SK-N-SH (cell line): ENCODE measurements around the gene EME2. TPM values are rescaled to one million over a fixed set of nuclear protein-coding genes. Genes with fewer than 3 reads are reported as not detected.
A peak's percentile ranks its signal among the peaks of the same experiment; 100 is the strongest.

Experiments
- CTCF ChIA-PET: fragments of 300-600, 350-600 bp; formaldehyde crosslinking; extraction: SDS; loops from one replicate; lab custom pipeline; 2021; lab: Yijun Ruan, JAX
- POLR2A ChIA-PET: fragments of 350-600 bp; sonication (Branson Sonifier 250); formaldehyde crosslinking; extraction: SDS; loops from one replicate; lab custom pipeline; 2020; ENCODE audit warnings: antibody characterized with exemption, inconsistent platforms; lab: Yijun Ruan, JAX
- DNase-seq: peaks from one replicate; pipeline ENCODE4 v3.0.0; 2012
- H2AFZ ChIP-seq: fragments of 200-600 bp; sonication (generic); 2 replicates; pipeline ENCODE4 v1.8.1; 2016; ENCODE audit warnings: antibody characterized with exemption, mild to moderate bottlenecking, low read depth
- H3F3A ChIP-seq: fragments of 200-600 bp; sonication (generic); replicated peaks from 2 replicates; pipeline ENCODE3; 2016; ENCODE audit warnings: antibody characterized with exemption, mild to moderate bottlenecking; ENCODE audit not compliant: insufficient read depth
- H3K27ac ChIP-seq, 2 experiments: fragments of 200-500 bp in 1 of 2; fragments of 200-600 bp in 1 of 2; sonication (Bioruptor generic) in 1 of 2; sonication (generic), shearing (Covaris generic) in 1 of 2; 2 replicates each; pipeline versions ENCODE4 v1.5.1 to v1.6.1; 2014 to 2016; ENCODE audit warnings: low read depth in 2 of 2, inconsistent platforms in 1 of 2, low read length in 1 of 2, mild to moderate bottlenecking in 1 of 2, mixed read lengths in 1 of 2
- H3K27me3 ChIP-seq: fragments of 200-600 bp; sonication (generic), shearing (Covaris generic); 2 replicates; pipeline ENCODE4 v1.6.1; 2016; ENCODE audit warnings: mixed run types; ENCODE audit not compliant: insufficient read depth
- H3K36me3 ChIP-seq, 2 experiments: fragments of 200-500 bp in 1 of 2; fragments of 200-600 bp in 1 of 2; sonication (Bioruptor generic) in 1 of 2; sonication (generic) in 1 of 2; replicated peaks in 1 of 2; 2 replicates each; pipeline versions ENCODE3 to v1.5.1; 2014 to 2016; ENCODE audit warnings: low read length in 1 of 2, mild to moderate bottlenecking in 1 of 2; ENCODE audit not compliant: insufficient read depth in 2 of 2, control insufficient read depth in 1 of 2
- H3K4me1 ChIP-seq, 2 experiments: fragments of 200-500 bp in 1 of 2; fragments of 200-600 bp in 1 of 2; sonication (Bioruptor generic) in 1 of 2; sonication (generic), shearing (Covaris generic) in 1 of 2; 2 replicates each; pipeline versions ENCODE4 v1.5.1 to v1.6.1; 2014 to 2016; ENCODE audit warnings: low read depth in 1 of 2, low read length in 1 of 2, mixed run types in 1 of 2; ENCODE audit not compliant: insufficient read depth in 2 of 2, control insufficient read depth in 1 of 2
- H3K4me2 ChIP-seq: fragments of 200-600 bp; sonication (generic), shearing (Covaris generic); 2 replicates; pipeline ENCODE4 v1.6.1; 2017; ENCODE audit warnings: mixed run types
- H3K4me3 ChIP-seq, 2 experiments: fragments of 200-500 bp in 1 of 2; fragments of 200-600 bp in 1 of 2; sonication (Bioruptor generic) in 1 of 2; sonication (generic), shearing (Covaris generic) in 1 of 2; 2 replicates each; pipeline versions ENCODE4 v1.5.1 to v1.8.1; 2014 to 2016; ENCODE audit warnings: low read depth in 2 of 2, inconsistent platforms in 1 of 2, low read length in 1 of 2, mild to moderate bottlenecking in 1 of 2, mixed read lengths in 1 of 2, moderate library complexity in 1 of 2
- H3K79me2 ChIP-seq: fragments of 200-600 bp; sonication (generic); 2 replicates; pipeline ENCODE4 v1.8.1; 2017; ENCODE audit warnings: mild to moderate bottlenecking; ENCODE audit not compliant: insufficient read depth
- H3K9ac ChIP-seq: fragments of 200-600 bp; sonication (generic); 2 replicates; pipeline ENCODE4 v1.6.1; 2017; ENCODE audit warnings: mixed run types
- H3K9me2 ChIP-seq: fragments of 200-600 bp; sonication (generic); 2 replicates; pipeline ENCODE4 v1.6.1; 2017; ENCODE audit warnings: mixed run types
- H3K9me3 ChIP-seq: fragments of 200-600 bp; sonication (generic); 2 replicates; pipeline ENCODE4 v1.6.1; 2017; ENCODE audit warnings: mixed run types, mild to moderate bottlenecking, moderate library complexity
- H4K20me1 ChIP-seq: fragments of 200-600 bp; sonication (generic); 2 replicates; pipeline ENCODE4 v1.6.1; 2017; ENCODE audit warnings: mild to moderate bottlenecking, mixed run types; ENCODE audit not compliant: insufficient read depth
- CHD2 ChIP-seq: fragments of 150-350 bp; IDR thresholded peaks from 2 replicates; pipeline ENCODE4 v1.6.1; 2018; ENCODE audit warnings: low read length; ENCODE audit not compliant: partially characterized antibody
- ELF1 ChIP-seq: IDR thresholded peaks from 2 replicates; pipeline ENCODE4 v1.4.0; 2012
- EP300 ChIP-seq, 2 experiments: IDR thresholded peaks; 2 replicates each; pipeline versions ENCODE4 v1.4.0 to v1.6.1; 2012; ENCODE audit warnings: borderline replicate concordance in 1 of 2, low read depth in 1 of 2, low read length in 1 of 2
- FOSL2 ChIP-seq: IDR thresholded peaks from 2 replicates; pipeline ENCODE4 v1.4.0; 2012; ENCODE audit warnings: low read depth, mild to moderate bottlenecking, moderate library complexity, borderline replicate concordance
- FOXJ3 ChIP-seq: sonication (generic); formaldehyde crosslinking; IDR thresholded peaks from 2 replicates; pipeline ENCODE4 v1.5.1; 2020; ENCODE audit warnings: mild to moderate bottlenecking, missing genetic modification reagents
- FOXM1 ChIP-seq: IDR thresholded peaks from 2 replicates; pipeline ENCODE4 v1.4.0; 2012; ENCODE audit warnings: low read depth, mild to moderate bottlenecking
- JUND ChIP-seq: IDR thresholded peaks from 2 replicates; pipeline ENCODE4 v1.4.0; 2012
- MEF2A ChIP-seq: IDR thresholded peaks from 2 replicates; pipeline ENCODE4 v1.4.0; 2012; ENCODE audit warnings: low read depth, borderline replicate concordance
- NFIC ChIP-seq: IDR thresholded peaks from 2 replicates; pipeline ENCODE4 v1.4.0; 2012; ENCODE audit warnings: borderline replicate concordance
- POLR2AphosphoS5 ChIP-seq: IDR thresholded peaks from 2 replicates; pipeline ENCODE4 v1.6.1; 2012; ENCODE audit warnings: low read depth, low read length
- RAD21 ChIP-seq: IDR thresholded peaks from 2 replicates; pipeline ENCODE4 v1.6.1; 2012; ENCODE audit warnings: mild to moderate bottlenecking, low read length
- TAF1 ChIP-seq: IDR thresholded peaks from 2 replicates; pipeline ENCODE4 v1.6.1; 2012; ENCODE audit warnings: low read depth, mild to moderate bottlenecking, low read length, moderate library complexity, borderline replicate concordance
- YY1 ChIP-seq: IDR thresholded peaks from 2 replicates; pipeline ENCODE4 v1.4.0; 2012; ENCODE audit warnings: low read depth, mild to moderate bottlenecking
- WGBS: methylation state at CpG from one replicate; pipeline ENCODE4 v1.1.6; 2017; ENCODE audit warnings: low lambda C conversion rate; 5-methylcytosine and 5-hydroxymethylcytosine counted together
- polyA plus RNA-seq, 3 experiments: library from polyadenylated mRNA; depleted of rRNA; stranded (reverse); fragments of >200 nt; gene quantifications; 2 replicates each; pipeline ENCODE4 v1.2.3, GENCODE V29; 2012
- TF ChIP-seq, protein P1 (sequence below): fragments of 150-350 bp; IDR thresholded peaks from 2 replicates; pipeline ENCODE4 v1.6.1; 2016; ENCODE audit warnings: mild to moderate bottlenecking, low read depth, low read length
- TF ChIP-seq, protein P2 (sequence below): IDR thresholded peaks from 2 replicates; pipeline ENCODE4; 2012

EME2 gene
- polyA plus RNA-seq, 1 of the 3 experiments (the other 2 are of a cell fraction), result 10.1 TPM

DNA sequence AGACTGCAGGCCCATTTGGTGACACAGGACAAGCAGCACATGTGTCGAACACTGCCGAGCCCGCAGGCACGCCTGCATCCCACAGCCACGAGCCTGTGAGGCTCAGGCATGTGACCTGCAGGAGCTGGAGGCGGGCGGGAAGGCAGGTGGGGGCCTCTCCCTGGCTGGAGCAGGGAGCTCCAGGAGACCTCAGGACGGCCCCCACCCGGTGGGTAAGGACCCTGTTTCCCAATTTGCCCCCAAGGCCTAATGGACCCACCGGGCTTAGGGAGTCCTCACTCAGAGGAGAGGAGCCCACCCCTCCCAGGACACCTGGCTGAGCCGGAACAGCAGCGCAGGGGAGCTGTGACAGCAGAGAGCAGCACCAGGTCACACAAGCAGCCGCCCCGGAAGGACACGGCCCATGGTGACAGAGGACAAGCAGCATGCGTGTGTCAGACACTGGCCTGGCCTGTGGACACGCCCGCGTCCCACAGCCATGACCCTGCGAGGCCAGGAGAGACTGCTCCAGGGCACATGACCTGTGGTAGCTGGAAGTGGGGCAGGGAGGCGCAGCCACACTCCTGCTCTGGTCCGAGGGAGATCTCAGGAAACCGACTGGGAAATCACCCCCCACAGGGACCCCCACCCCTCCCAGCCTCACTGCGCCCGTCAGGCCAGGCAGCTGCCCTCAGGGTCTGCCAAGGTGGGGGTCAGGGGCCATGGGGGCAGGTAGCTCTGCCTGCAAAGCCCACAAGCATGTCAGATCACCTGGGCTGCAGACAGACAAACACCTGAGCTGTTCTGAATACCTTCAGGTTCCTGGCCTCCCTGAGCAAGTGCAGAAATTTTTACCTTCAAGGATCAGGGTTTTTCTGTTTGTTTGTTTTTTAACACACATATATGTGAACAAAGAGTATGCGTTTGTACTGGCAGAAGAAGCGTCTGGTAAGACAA, 7.4 kb downstream of the EME2 start:
- H3K36me3 ChIP-seq, result peaks cover 3 to 37% of the 10 kb centered on the region in 2 experiments
- no peaks in the 10 kb centered on the region for H3K9me2 ChIP-seq
- H3K9ac ChIP-seq, result no peak overlapping the region
- ChIA-PET POLR2A (interaction anchor here (0.7 to 1.7 kb wide), 2 partner anchors 47 to 117 kb away, joined by 3 to 5 read pairs; partner anchors contain the start of genes FAHD1 and HAGH), CTCF (interaction anchor here (0.6 to 1.0 kb wide), 3 partner anchors 12 to 373 kb away, joined by 3 to 4 read pairs (median 4); no protein-coding TSS in a partner anchor)
- TF ChIP-seq JUND (no peak), CHD2 (peak; percentile 8), ELF1 (0 out of 2 replicates have a peak, but pooled peaks have one; percentile 18)
- TF ChIP-seq, protein P1, sequence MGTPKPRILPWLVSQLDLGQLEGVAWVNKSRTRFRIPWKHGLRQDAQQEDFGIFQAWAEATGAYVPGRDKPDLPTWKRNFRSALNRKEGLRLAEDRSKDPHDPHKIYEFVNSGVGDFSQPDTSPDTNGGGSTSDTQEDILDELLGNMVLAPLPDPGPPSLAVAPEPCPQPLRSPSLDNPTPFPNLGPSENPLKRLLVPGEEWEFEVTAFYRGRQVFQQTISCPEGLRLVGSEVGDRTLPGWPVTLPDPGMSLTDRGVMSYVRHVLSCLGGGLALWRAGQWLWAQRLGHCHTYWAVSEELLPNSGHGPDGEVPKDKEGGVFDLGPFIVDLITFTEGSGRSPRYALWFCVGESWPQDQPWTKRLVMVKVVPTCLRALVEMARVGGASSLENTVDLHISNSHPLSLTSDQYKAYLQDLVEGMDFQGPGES, result no peak
- H3K27me3 ChIP-seq, result no peaks in the 10 kb centered on the region
- H3K4me3 ChIP-seq, result no peak overlapping the region
- no peak for DNase-seq
- peaks cover 42% of the 10 kb centered on the region for H3K79me2 ChIP-seq
- 90% methylated on average over 14 of the region's 27 CpGs for WGBS
- H3K27ac ChIP-seq, result no peak overlapping the region
- no peaks in the 10 kb centered on the region for H3K9me3 ChIP-seq
- H4K20me1 ChIP-seq, result peaks cover 10% of the 10 kb centered on the region; the same call in 1 of the 2 replicates
- H3K4me1 ChIP-seq, result peaks cover 0 to 8% of the 10 kb centered on the region in 2 experiments; a peak in 1 of 4 replicates
- no peak overlapping the region for H3K4me2 ChIP-seq
- H2AFZ ChIP-seq, result no peak overlapping the region
- peaks cover 8% of the 10 kb centered on the region for H3F3A ChIP-seq

DNA sequence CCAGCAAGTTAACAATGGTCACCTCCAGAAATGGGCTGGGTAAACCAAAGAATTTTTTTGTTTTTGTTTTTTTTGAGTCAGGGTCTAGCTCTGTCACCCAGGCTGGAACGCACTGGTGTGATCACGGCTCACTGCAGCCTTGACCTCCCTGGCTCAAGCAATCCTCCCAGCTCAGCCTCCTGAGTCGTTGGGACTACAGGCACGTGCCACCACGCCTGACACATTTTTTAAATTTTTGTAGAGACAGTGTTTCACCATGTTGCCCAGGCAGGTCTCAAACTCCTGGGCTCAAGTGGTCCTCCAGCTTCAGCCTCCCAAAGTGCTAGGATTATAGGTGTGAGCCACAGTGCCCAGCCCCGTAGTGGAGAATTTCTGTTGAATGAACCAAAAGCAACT, 8.1 kb downstream of the EME2 start:
- WGBS, result 94% methylated on average over 6 of the region's 6 CpGs
- Histone ChIP-seq H3K9me3 (no peaks in the 10 kb centered on the region), H2AFZ (no peak overlapping the region), H3K27ac (no peak overlapping the region), H3K27me3 (no peaks in the 10 kb centered on the region), H3K9ac (no peak overlapping the region), H3F3A (peaks cover 8% of the 10 kb centered on the region), H4K20me1 (peaks cover 10% of the 10 kb centered on the region; the same call in 1 of the 2 replicates), H3K36me3 (peaks cover 3 to 36% of the 10 kb centered on the region in 2 experiments), H3K9me2 (no peaks in the 10 kb centered on the region), H3K4me2 (peak overlapping the region; percentile 91; the same call in 1 of the 2 replicates), H3K4me1 (peaks cover 0 to 8% of the 10 kb centered on the region in 2 experiments; a peak in 1 of 4 replicates), H3K79me2 (peaks cover 42% of the 10 kb centered on the region), H3K4me3 (no peak overlapping the region; a peak in 1 of 4 replicates)
- CTCF ChIA-PET, result interaction anchor here (0.9 to 1.0 kb wide), 2 partner anchors 13 to 149 kb away, joined by 3 to 4 read pairs; no protein-coding TSS in a partner anchor
- DNase-seq, result no peak
- POLR2A ChIA-PET, result interaction anchor here (1.7 kb wide), 1 partner anchor 46 kb away, joined by 5 read pairs; the partner anchor contains the start of genes FAHD1 and HAGH
- TF ChIP-seq FOSL2, result no peak
- TF ChIP-seq FOXJ3 (CRISPR knock-in tag), result no peak
- no peak for TF ChIP-seq FOXM1
- TF ChIP-seq RAD21, result no peak
- TF ChIP-seq, protein P1, result no peak
- TF ChIP-seq YY1, result no peak
- no peak for TF ChIP-seq EP300 (IDR thresholded peaks at IDR 0.05; ENCODE audit: borderline replicate concordance in 1 of 2, low read depth in 1 of 2, low read length in 1 of 2)
- no peak for TF ChIP-seq NFIC
- no peak for TF ChIP-seq MEF2A
- no peak for TF ChIP-seq TAF1
- TF ChIP-seq, protein P2, sequence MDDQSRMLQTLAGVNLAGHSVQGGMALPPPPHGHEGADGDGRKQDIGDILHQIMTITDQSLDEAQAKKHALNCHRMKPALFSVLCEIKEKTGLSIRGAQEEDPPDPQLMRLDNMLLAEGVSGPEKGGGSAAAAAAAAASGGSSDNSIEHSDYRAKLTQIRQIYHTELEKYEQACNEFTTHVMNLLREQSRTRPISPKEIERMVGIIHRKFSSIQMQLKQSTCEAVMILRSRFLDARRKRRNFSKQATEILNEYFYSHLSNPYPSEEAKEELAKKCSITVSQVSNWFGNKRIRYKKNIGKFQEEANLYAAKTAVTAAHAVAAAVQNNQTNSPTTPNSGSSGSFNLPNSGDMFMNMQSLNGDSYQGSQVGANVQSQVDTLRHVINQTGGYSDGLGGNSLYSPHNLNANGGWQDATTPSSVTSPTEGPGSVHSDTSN, result no peak
- no peak for TF ChIP-seq CHD2
- TF ChIP-seq POLR2AphosphoS5, result no peak
